A673 (cell line): Measurements from ENCODE around the gene SLC44A3. TPM values are rescaled to one million over a fixed set of nuclear protein-coding genes. Genes with fewer than 3 reads are reported as not detected.

Experiments
- BruUV-seq: library from RNA; stranded (reverse); fragments of 400-500 nt; replicated peaks from 2 replicates; lab custom pipeline; 2021; lab: Mats Ljungman, UMichigan
- CTCF ChIA-PET: fragments of 300-600 bp; sonication (Branson Sonifier 250); formaldehyde crosslinking; loops from one replicate; lab custom pipeline; 2022; ENCODE audit warnings: antibody characterized with exemption; lab: Charles Lee
- POLR2A ChIA-PET: fragments of 300-600 bp; sonication (Branson Sonifier 250); formaldehyde crosslinking; loops from one replicate; lab custom pipeline; 2022; ENCODE audit warnings: antibody characterized with exemption; ENCODE audit not compliant: low non-redundant PET; lab: Charles Lee
- DNase-seq: peaks from one replicate; pipeline ENCODE4 v3.0.0-alpha.2; 2015; ENCODE audit warnings: low spot score
- H3K27ac ChIP-seq: fragments of 200-600 bp; sonication (generic); 2 replicates; pipeline ENCODE4 v1.5.1; 2016; ENCODE audit warnings: mixed run types, low read depth, mild to moderate bottlenecking, mixed read lengths, antibody characterized with exemption, low read length; ENCODE audit not compliant: poor library complexity, severe bottlenecking
- H3K27me3 ChIP-seq: fragments of 200-600 bp; sonication (generic); replicated peaks from 2 replicates; pipeline ENCODE4 v1.6.1; 2017; ENCODE audit warnings: mixed run types, low read depth, mild to moderate bottlenecking, mixed read lengths, antibody characterized with exemption, low read length; ENCODE audit not compliant: insufficient read depth, poor library complexity
- H3K36me3 ChIP-seq: fragments of 200-600 bp; sonication (generic); 2 replicates; pipeline ENCODE4 v1.6.1; 2016; ENCODE audit warnings: mixed run types, mild to moderate bottlenecking, mixed read lengths, antibody characterized with exemption, low read length; ENCODE audit not compliant: insufficient read depth, poor library complexity, severe bottlenecking
- H3K4me1 ChIP-seq: fragments of 200-600 bp; sonication (generic); 2 replicates; pipeline ENCODE4 v1.6.1; 2017; ENCODE audit warnings: mixed run types, mild to moderate bottlenecking, mixed read lengths, antibody characterized with exemption, low read length; ENCODE audit not compliant: insufficient read depth, poor library complexity, severe bottlenecking
- H3K4me3 ChIP-seq: fragments of 200-600 bp; sonication (generic); 2 replicates; pipeline ENCODE4 v1.5.1; 2016; ENCODE audit warnings: low read depth, mixed run types, mild to moderate bottlenecking, mixed read lengths, low read length; ENCODE audit not compliant: poor library complexity, severe bottlenecking
- H3K9me3 ChIP-seq: fragments of 200-600 bp; sonication (generic); 2 replicates; pipeline ENCODE4 v1.6.1; 2016; ENCODE audit warnings: mixed run types, low read depth, mild to moderate bottlenecking, mixed read lengths, antibody characterized with exemption, low read length; ENCODE audit not compliant: poor library complexity, severe bottlenecking
- EZH2 ChIP-seq: fragments of 200-600 bp; sonication (generic); IDR thresholded peaks from 2 replicates; pipeline ENCODE4 v1.6.1; 2017; ENCODE audit warnings: borderline replicate concordance, low read depth, mild to moderate bottlenecking, mixed read lengths, antibody characterized with exemption, low read length; ENCODE audit not compliant: poor library complexity, severe bottlenecking
- intact Hi-C: fragments of 100-400 bp; cut with micrococcal nuclease; formaldehyde crosslinking; loops from one replicate; pipeline ENCODE4 v1.10.0; 2022; ENCODE audit not compliant: unreplicated experiment
- total RNA-seq: library from RNA; stranded (reverse); gene quantifications from 2 replicates; pipeline ENCODE4 v1.2.3, GENCODE V29; 2021
- TF ChIP-seq, protein P1 (sequence below): fragments of 300-800, 200-600 bp; sonication (generic); conservative IDR thresholded peaks from 2 replicates; pipeline ENCODE4 v1.5.1; 2017; ENCODE audit warnings: low read depth, mild to moderate bottlenecking, antibody characterized with exemption, low read length, moderate library complexity, mixed read lengths

SLC44A3 gene
- total RNA-seq, 1 experiment from 2014 or later = not detected

DNA sequence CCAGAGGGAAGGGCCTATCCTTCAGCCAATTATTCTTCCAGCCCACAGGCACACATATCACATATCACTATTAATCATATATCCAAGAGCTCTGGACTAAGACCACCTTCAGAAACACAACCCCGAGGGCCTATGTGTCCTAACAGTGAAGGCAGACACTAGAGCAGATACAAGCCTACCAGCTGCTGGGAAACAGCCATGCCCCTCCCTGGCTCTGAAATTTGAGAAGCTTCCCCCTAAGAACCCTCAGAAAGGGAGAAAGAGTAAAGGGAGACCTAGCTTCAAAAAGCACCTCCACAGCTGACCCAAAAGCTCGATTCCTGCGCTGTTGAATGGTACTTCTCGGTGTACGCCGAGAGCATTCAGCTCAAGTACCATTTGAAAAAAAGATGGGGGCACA lies 89.3 kb downstream of the SLC44A3 start:
- no peak overlapping the region for H3K4me3 ChIP-seq
- peaks cover 48% of the 10 kb centered on the region for H3K4me1 ChIP-seq
- no TSS peak for BruUV-seq
- intact Hi-C loops = no loop called here
- DNase-seq = no peak
- no peak overlapping the region for H3K27ac ChIP-seq
- H3K9me3 ChIP-seq = no peaks in the 10 kb centered on the region
- no peaks in the 10 kb centered on the region for H3K27me3 ChIP-seq
- ChIA-PET POLR2A (no interaction called here), CTCF (interaction anchor here (1.6 kb wide), 1 partner anchor 55 kb away, joined by 4 read pairs; no protein-coding TSS in a partner anchor)
- TF ChIP-seq, protein P1, sequence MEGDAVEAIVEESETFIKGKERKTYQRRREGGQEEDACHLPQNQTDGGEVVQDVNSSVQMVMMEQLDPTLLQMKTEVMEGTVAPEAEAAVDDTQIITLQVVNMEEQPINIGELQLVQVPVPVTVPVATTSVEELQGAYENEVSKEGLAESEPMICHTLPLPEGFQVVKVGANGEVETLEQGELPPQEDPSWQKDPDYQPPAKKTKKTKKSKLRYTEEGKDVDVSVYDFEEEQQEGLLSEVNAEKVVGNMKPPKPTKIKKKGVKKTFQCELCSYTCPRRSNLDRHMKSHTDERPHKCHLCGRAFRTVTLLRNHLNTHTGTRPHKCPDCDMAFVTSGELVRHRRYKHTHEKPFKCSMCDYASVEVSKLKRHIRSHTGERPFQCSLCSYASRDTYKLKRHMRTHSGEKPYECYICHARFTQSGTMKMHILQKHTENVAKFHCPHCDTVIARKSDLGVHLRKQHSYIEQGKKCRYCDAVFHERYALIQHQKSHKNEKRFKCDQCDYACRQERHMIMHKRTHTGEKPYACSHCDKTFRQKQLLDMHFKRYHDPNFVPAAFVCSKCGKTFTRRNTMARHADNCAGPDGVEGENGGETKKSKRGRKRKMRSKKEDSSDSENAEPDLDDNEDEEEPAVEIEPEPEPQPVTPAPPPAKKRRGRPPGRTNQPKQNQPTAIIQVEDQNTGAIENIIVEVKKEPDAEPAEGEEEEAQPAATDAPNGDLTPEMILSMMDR = no peak
- no peak for TF ChIP-seq EZH2
- no peaks in the 10 kb centered on the region for H3K36me3 ChIP-seq

DNA sequence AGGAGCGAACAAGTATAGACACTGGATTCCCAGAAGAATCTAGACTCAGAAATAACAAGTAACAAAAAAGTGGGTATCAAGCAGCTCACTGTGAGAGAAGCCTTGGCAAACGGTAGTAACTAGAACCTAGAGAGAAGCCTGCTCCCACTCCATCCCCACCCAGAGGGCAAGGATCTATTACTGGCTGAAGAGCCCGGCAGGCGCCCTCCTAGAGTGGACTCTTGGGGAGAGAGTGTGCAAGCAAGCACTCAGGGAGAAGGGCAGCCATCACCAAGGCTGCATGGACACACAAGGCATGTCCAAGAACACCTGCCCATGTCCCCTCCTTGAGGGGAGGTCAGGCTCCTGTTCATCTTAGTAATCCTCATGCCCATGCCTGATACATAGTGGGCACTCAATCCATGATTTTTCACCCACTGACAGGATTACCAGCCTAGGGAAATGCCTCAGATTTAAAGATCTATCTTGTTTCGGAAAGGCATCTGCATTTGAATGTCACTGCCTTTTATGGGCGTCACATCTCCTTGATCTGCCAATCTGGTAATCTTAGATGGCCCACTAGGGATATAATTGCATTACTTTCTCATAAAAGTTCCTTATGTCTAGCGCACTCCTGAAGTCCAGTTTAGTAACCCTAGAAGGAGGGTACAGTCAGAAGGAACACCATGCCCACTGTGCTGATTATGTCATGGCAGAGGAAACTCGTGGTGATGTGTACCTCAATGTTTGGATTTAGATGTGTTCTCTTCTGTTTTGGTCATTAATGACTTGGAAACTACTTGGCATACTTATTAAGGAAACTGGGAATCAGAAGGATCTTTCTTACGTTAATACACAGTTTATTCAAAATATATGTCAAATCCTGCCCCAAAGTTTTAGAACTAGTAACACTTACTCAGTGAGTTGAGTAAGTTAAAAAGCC lies 92.4 kb downstream of the SLC44A3 start:
- Histone ChIP-seq H3K4me1 (peaks cover 35% of the 10 kb centered on the region), H3K36me3 (no peaks in the 10 kb centered on the region), H3K27ac (peak overlapping the region; percentile 12), H3K27me3 (no peaks in the 10 kb centered on the region), H3K9me3 (no peaks in the 10 kb centered on the region), H3K4me3 (no peak overlapping the region)
- CTCF ChIA-PET = no interaction called here
- peak; percentile 52 for DNase-seq
- POLR2A ChIA-PET = no interaction called here
- no TSS peak for BruUV-seq
- intact Hi-C loops = no loop called here
- TF ChIP-seq, protein P1 = no peak
- TF ChIP-seq EZH2 = no peak

DNA sequence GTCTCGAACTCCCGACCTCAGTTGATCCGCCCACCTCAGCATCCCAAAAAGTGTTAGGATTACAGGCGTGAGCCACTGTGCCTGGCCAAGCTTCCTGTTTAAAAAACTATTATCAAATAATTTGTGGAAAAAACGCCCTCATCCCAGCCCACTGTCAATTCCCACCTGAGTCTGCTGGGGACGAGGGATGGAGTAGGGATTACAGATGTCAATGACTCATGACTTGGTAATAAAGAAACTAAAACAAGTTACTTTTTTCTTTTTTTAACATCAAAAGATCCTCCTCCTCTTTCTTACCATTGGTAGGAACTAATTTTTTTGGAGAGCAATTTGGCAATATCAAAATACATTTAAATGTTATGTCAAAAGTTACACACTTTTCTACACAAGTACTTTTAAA lies 97.1 kb downstream of the SLC44A3 start:
- CTCF ChIA-PET = no interaction called here
- Histone ChIP-seq H3K9me3 (no peaks in the 10 kb centered on the region), H3K4me1 (peaks cover 43% of the 10 kb centered on the region), H3K36me3 (no peaks in the 10 kb centered on the region), H3K4me3 (no peak overlapping the region), H3K27ac (no peak overlapping the region), H3K27me3 (no peaks in the 10 kb centered on the region)
- DNase-seq = no peak
- no TSS peak for BruUV-seq
- intact Hi-C loops = no loop called here
- TF ChIP-seq EZH2 = no peak
- TF ChIP-seq, protein P1 = no peak
- POLR2A ChIA-PET = no interaction called here
